Measurements from ENCODE around the gene NUP160.

GRCh38 chr11:47864901-47865300 lies 16.8 kb upstream of the NUP160 start:
- TF ChIP-seq CTCF (IDR thresholded peaks at IDR 0.05; ENCODE audit: insufficient read depth, low read length), result no peak
- no peak for TF ChIP-seq REST (IDR thresholded peaks at IDR 0.05; ENCODE audit: insufficient replicate concordance, low read depth)
- no peak for TF ChIP-seq POLR2AphosphoS5 (IDR thresholded peaks at IDR 0.05; ENCODE audit: low read depth)
- no peak for TF ChIP-seq SPI1 (IDR thresholded peaks at IDR 0.05; ENCODE audit: borderline replicate concordance, low read depth)

Data from HL-60 (cell line).